HG03342 (cell line): ENCODE measurements around the gene USH1G.
"Not testable (repeated sequence)": the region's sequence is repeated elsewhere in the genome, so short reads cannot be mapped to it uniquely, and the experiment has no call there.

Experiments used
- ATAC-seq: cut with Tn5 transposase; IDR thresholded peaks from one replicate; pipeline ENCODE4 v1.9.1; 2021; ENCODE audit warnings: mild to moderate bottlenecking, moderate library complexity; ENCODE audit not compliant: unreplicated experiment

USH1G gene

GRCh38 chr17:74935585-74936469, 12.8 kb upstream of the USH1G start, which contains the start of gene OTOP3:
TSS of gene OTOP3 (plus strand) at chr17:74935898. CDS start at chr17:74935922, 24 bp downstream.
- ATAC-seq = no peak

- no peak for ATAC-seq
Observed at GRCh38 chr17:74935048-74935447, 12.0 kb upstream of the USH1G start.

DNA sequence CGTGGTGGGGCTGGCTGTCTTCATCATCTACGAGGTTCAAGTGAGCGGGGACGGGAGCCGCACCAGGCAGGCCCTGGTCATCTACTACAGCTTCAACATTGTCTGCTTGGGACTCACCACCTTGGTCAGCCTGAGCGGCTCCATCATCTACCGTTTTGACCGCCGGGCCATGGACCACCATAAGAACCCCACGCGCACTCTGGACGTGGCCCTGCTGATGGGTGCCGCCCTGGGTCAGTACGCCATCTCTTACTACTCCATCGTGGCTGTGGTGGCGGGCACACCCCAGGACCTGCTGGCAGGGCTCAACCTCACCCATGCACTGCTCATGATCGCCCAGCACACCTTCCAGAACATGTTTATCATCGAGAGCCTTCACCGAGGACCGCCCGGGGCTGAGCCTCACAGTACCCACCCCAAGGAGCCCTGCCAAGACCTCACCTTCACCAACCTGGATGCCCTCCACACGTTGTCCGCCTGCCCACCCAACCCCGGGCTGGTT, 7.5 kb upstream of the USH1G start:
- ATAC-seq = no peak

GRCh38 chr17:74928786-74929185, 5.7 kb upstream of the USH1G start:
- no peak for ATAC-seq

GRCh38 chr17:74925242-74925641, 2.2 kb upstream of the USH1G start:
- ATAC-seq = no peak

DNA sequence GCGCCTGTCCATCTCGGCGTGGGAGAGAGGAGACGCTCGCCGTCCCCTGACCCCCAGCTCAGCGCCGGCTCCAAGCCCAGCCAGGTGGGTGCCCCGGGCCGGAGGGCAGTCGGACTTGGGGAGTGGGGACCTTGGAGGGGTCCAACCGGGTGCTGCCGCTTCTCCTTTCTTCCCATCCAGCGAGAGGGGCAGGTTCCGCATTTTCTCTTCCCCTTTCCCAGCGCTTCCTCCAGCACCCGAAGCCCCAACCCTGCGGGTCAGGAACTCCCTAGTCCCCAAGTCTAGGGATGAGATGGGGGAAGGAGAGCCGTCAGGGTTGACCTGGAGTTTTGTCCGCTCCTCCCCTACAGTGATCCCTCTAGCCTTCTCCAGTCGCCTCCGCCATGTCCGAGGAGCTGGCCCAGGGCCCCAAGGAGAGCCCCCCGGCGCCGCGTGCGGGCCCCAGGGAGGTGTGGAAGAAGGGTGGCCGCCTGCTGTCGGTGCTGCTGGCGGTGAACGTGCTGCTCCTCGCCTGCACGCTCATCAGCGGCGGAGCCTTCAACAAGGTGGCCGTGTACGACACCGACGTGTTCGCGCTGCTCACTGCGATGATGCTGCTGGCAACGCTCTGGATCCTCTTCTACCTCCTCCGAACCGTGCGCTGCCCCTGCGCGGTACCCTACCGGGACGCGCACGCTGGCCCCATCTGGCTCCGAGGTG, 1.3 kb upstream of the USH1G start, which contains the start of gene OTOP2:
TSS of gene OTOP2 (plus strand) at position 24 of the 699 bp plus-strand sequence. CDS start at position 384, 360 bp downstream.
- no peak for ATAC-seq

DNA sequence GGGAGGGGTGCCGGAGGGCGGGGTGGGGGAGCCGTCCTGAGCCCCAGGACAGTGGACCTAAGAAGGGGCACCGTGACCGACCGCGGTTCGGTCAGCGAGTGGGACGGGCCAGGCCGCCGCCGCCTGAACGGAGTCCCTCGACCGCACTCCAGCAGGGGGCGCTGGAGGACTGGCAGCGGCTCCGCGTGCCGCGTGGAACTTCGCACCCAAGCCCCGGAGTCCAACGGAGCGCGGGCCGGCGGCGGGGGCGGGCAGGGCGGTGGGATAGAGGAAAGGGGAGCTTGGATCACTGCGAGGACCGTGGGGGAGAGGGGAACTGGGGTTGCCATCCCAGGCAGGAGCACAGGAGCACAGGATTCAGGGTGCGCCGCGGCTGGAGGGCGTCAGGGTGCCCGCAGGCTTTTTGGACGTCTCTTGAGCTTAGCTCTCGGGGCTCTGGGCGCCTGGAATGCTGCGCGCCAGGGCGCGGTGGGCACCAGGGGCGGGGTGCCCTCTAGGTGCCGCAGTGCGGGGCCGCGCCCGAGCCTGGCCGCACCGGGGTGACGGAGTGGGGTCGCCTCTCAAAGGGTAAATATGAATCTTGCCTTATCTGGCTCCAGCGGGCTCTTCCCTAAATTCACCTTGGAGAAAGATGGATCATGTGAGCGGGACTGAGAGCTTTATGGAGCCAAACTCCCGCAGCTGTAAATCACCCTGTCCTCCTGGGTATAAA, 639 bp upstream of the USH1G start:
- ATAC-seq = no peak

DNA sequence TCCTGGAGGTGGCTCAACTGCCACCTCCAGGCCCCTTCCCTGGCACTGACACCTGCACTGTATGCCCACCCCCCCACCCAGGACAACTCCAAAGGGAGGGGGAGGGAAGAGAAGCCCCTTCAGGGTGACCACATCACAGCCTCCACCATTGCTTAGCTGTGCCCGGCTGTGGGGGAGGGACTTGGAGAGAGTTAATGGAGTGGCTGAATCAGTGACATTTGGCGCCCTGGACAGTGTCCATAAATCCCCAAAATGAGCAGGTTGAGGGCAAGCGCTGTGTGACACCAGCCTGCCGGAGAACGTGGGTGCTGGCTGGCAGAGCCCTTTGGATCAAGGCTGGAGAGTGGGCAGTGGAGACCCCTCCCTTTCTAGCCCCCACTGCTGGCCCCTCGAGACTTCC, 883 bp downstream of the USH1G start:
- no peak for ATAC-seq

DNA sequence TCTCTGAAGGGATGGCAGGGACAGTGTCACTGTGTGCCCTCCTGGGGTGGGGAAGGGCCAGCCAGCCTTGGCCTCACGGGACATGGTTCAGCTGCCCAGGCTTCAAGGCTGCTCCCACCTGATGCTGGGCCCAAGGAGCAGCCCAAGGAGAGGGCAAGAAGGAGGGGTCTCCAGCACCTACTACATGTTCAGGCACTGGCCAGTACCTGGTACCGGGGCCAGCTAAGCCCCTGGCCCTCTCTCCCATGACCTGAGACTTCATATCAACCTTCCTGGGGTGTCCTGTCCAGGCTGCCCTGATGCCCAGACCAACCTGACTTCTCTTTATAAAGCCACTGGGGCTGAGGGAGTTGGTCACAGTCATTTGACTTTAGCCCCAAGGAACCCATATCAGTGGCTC, 1.3 kb downstream of the USH1G start:
- ATAC-seq = no peak

GRCh38 chr17:74921026-74921681, 1.9 kb downstream of the USH1G start:
- no peak for ATAC-seq

- no peak for ATAC-seq
Observed at GRCh38 chr17:74920642-74921025, 2.4 kb downstream of the USH1G start.

DNA sequence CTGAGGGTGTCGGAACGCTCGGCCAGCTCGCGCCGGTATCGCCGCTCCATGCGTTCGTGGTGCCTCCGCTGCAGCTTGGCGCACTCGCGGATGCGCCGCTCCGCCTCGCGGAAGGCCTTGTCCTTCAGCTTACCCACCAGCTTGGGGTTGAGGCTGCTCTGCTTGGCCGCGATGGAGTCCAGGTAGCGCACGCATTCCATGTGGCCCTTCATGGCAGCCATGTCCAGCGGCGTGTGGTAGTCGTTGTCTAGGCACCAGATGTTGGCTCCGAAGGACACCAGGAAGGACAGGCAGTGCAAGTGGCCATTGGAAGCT, 2.8 kb downstream of the USH1G start:
- ATAC-seq = no peak

DNA sequence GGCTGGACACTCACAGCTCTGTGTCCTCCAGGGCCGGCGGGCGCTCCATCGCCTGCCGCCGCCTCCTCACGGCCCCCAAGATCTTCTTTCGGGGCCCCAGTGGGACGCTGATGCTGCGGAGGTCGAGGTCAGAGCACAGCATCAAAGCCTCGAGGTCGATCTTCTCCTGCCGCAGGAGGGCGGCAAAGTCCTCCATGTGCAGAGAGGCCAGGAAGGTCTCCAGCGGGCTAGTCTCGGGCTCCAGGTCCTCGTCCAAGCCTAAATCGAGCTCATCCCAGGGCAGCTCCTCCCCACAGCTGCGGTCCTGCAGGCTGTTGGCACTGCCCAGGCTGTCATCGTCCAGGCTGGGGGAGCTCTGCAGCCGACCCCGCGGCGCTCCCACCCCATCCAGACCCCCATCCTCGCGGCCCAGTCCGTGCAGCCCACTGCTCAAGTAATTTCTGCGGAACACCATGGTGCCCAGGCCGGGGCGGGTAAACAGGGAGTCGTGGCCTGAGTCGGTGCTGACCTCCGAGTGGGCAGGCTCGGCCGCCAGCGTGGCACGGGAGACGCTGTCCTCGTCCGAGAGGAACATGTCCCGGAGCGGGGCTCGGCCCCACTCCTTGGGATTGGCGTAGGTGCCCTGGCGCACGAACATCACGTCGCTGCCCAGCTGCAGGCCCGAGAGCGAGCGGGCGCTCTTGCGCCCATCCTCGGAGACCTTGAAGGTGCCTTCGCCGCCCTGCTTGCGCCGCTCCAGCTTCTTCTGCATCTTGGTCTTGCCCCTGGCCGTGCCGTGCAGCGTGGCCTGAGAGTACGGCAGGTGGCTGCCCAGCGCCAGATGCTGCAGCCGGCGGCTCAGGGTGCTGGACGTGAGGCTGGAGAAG, 3.4 kb downstream of the USH1G start:
- no peak for ATAC-seq

DNA sequence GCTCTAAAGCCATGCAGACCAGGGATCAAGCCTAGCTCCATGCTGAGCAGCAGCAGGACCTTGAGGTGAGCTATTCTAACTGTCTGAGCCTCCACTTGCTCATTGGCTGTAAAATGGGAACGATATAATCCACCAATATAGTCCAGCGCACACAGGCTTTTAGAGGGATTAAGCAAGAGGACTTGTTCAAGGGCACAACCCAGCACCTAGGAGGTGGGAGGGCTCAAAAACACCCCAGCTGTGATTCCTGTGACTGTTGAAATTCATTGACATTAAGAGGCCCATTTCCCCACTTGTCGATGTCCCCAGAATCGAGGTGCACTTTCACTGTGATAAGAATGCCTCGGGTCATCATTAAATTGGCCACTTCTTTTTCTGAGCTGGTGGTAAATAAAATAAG, 4.1 kb downstream of the USH1G start:
- no peak for ATAC-seq

DNA sequence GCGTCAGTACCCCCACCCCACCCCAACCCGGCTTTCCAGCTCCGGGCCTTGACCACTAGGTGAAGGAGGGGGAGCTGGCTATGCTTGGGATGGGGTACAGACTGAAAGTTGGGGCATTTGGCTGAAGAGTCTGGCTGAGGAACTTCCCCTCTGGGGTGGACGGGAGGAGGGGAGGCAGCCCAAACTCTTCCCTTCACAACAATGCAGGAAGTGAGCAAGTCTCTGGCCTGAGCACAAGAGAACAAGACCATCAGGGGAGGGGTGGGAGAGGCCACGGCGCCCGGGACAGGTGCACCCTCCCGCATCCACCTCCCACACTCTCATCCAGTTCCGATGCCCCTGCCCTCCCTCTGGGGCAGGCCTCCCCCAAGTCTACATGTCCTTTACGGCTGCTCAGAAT, 5.6 kb downstream of the USH1G start:
- ATAC-seq = no peak

- no peak for ATAC-seq
Observed at GRCh38 chr17:74916851-74917199, 6.2 kb downstream of the USH1G start.

- ATAC-seq = no peak
Observed at GRCh38 chr17:74916136-74916850, 6.8 kb downstream of the USH1G start.

- ATAC-seq = not testable (repeated sequence)
Observed at GRCh38 chr17:74911423-74911822, 11.6 kb downstream of the USH1G start.

- not testable (repeated sequence) for ATAC-seq
Observed at GRCh38 chr17:74909097-74909496, 14.0 kb downstream of the USH1G start.
